Astrocyte of the spinal cord (primary cell): ENCODE results near the gene TBC1D22A.

ENCODE experiments used
- DNase-seq: peaks from one replicate; pipeline ENCODE4 v3.0.0; 2011; ENCODE audit warnings: low read depth, low spot score
- H3K4me3 ChIP-seq: 2 replicates; pipeline ENCODE4 v1.5.1; 2011; ENCODE audit warnings: low read depth, mild to moderate bottlenecking, low read length, moderate library complexity
- CTCF ChIP-seq: IDR thresholded peaks from 2 replicates; pipeline ENCODE4 v1.5.1; 2012; ENCODE audit warnings: low read depth, mild to moderate bottlenecking, low read length, inconsistent platforms
- in situ Hi-C: cut with HindIII; loops from 2 replicates; pipeline ENCODE4 v1.10.0; 2017; ENCODE audit warnings: low sequenced_read_pairs

The TBC1D22A gene

GRCh38 chr22:47190957-47191670 lies 428.7 kb downstream of the TBC1D22A start:
- in situ Hi-C loops: no loop called here
- no peak overlapping the region for H3K4me3 ChIP-seq
- no peak for TF ChIP-seq CTCF
- DNase-seq: no peak

- no peak for TF ChIP-seq CTCF
- in situ Hi-C loops: no loop called here
- DNase-seq: no peak
- no peak overlapping the region for H3K4me3 ChIP-seq
Measured at GRCh38 chr22:47191671-47192650, 429.5 kb downstream of the TBC1D22A start.

GRCh38 chr22:47192651-47193437 lies 430.4 kb downstream of the TBC1D22A start:
- no peak for TF ChIP-seq CTCF
- H3K4me3 ChIP-seq: no peak overlapping the region
- DNase-seq: no peak
- in situ Hi-C loops: no loop called here

GRCh38 chr22:47193606-47194329 lies 431.3 kb downstream of the TBC1D22A start:
- TF ChIP-seq CTCF: no peak
- in situ Hi-C loops: no loop called here
- DNase-seq: no peak
- no peak overlapping the region for H3K4me3 ChIP-seq

GRCh38 chr22:47194476-47195155 lies 432.2 kb downstream of the TBC1D22A start:
- in situ Hi-C loops: no loop called here
- DNase-seq: no peak
- H3K4me3 ChIP-seq: no peak overlapping the region
- no peak for TF ChIP-seq CTCF
